Panc1 (cell line): ENCODE measurements around the gene TBCD. TPM values are rescaled to one million over a fixed set of nuclear protein-coding genes. Genes with fewer than 3 reads are reported as not detected.

Source experiments
- ATAC-seq: fragments of 200-7000 bp; cut with Tn5 transposase; 2 replicates; pipeline ENCODE4 v1.9.1; 2020; ENCODE audit warnings: mild to moderate bottlenecking, moderate library complexity
- BruUV-seq: library from RNA; stranded (reverse); fragments of 400-500 nt; replicated peaks from 2 replicates; lab custom pipeline; 2021; lab: Mats Ljungman, UMichigan
- CTCF ChIA-PET: fragments of 300-600 bp; sonication (Branson Sonifier 250); formaldehyde crosslinking; loops from one replicate; lab custom pipeline; 2022; ENCODE audit warnings: antibody characterized with exemption; lab: Charles Lee
- POLR2A ChIA-PET: fragments of 300-600 bp; sonication (Branson Sonifier 250); formaldehyde crosslinking; loops from one replicate; lab custom pipeline; 2022; ENCODE audit warnings: antibody characterized with exemption; lab: Charles Lee
- DNase-seq: peaks from one replicate; pipeline ENCODE4 v3.0.0-alpha.2; 2010; ENCODE audit warnings: low read depth, low spot score
- H3K27ac ChIP-seq: 2 replicates; pipeline ENCODE4 v1.5.1; 2011; ENCODE audit warnings: mild to moderate bottlenecking, low read length, inconsistent platforms
- H3K27me3 ChIP-seq: fragments of 200-500 bp; sonication (Bioruptor generic); 2 replicates; pipeline ENCODE4 v1.6.0; 2014; ENCODE audit warnings: low read length, inconsistent platforms; ENCODE audit not compliant: control insufficient read depth, insufficient read depth
- H3K36me3 ChIP-seq: fragments of 200-500 bp; sonication (Bioruptor generic); 2 replicates; pipeline ENCODE4 v1.5.1; 2014; ENCODE audit warnings: inconsistent platforms, mild to moderate bottlenecking, low read length, moderate library complexity; ENCODE audit not compliant: control insufficient read depth, insufficient read depth
- H3K4me1 ChIP-seq: 2 replicates; pipeline ENCODE4 v1.5.1; 2011; ENCODE audit warnings: inconsistent platforms, mild to moderate bottlenecking, low read length, moderate library complexity; ENCODE audit not compliant: control insufficient read depth, insufficient read depth
- H3K4me3 ChIP-seq, 2 experiments: 2 replicates each; pipeline ENCODE4 v1.5.1; 2011 to 2012; ENCODE audit warnings: low read depth in 2 of 2, low read length in 2 of 2, mild to moderate bottlenecking in 2 of 2, inconsistent platforms in 1 of 2, moderate library complexity in 1 of 2
- H3K9me3 ChIP-seq: fragments of 200-500 bp; sonication (Bioruptor generic); 2 replicates; pipeline ENCODE4 v1.5.1; 2014; ENCODE audit warnings: low read depth, mild to moderate bottlenecking, inconsistent platforms, low read length, moderate library complexity; ENCODE audit not compliant: control insufficient read depth, insufficient read depth
- CTCF ChIP-seq: fragments of 450-650 bp; IDR thresholded peaks from 2 replicates; pipeline ENCODE4 v1.5.1; 2017; ENCODE audit warnings: mild to moderate bottlenecking
- POLR2AphosphoS5 ChIP-seq: IDR thresholded peaks from 2 replicates; pipeline ENCODE4 v1.6.1; 2012; ENCODE audit warnings: mild to moderate bottlenecking, low read depth, low read length, moderate library complexity
- REST ChIP-seq, 2 experiments: IDR thresholded peaks; 2 replicates each; pipeline ENCODE4 v1.6.1; 2011 to 2012; ENCODE audit warnings: low read depth in 2 of 2, control low read depth in 1 of 2, low read length in 1 of 2, mild to moderate bottlenecking in 1 of 2, moderate library complexity in 1 of 2; ENCODE audit not compliant: insufficient read depth in 1 of 2
- SIN3A ChIP-seq: IDR thresholded peaks from 2 replicates; pipeline ENCODE4 v1.6.1; 2012; ENCODE audit warnings: low read depth, mild to moderate bottlenecking, low read length, moderate library complexity, borderline replicate concordance; ENCODE audit not compliant: insufficient read depth
- TCF7L2 ChIP-seq: IDR thresholded peaks from 2 replicates; pipeline ENCODE4 v1.6.1; 2011; ENCODE audit warnings: mild to moderate bottlenecking, low read depth, low read length, inconsistent platforms
- in situ Hi-C: cut with HindIII; loops from 2 replicates; pipeline ENCODE4 v1.10.0; 2016; ENCODE audit warnings: low sequenced_read_pairs, low pct_unique_long_range_greater_than_20kb
- intact Hi-C: fragments of 100-400 bp; cut with micrococcal nuclease; formaldehyde crosslinking; loops from one replicate; pipeline ENCODE4 v1.10.0; 2022; ENCODE audit not compliant: unreplicated experiment
- total RNA-seq: library from RNA; stranded (reverse); gene quantifications from one replicate; pipeline ENCODE4 v1.2.1, GENCODE V29; 2021; ENCODE audit not compliant: unreplicated experiment

The TBCD gene
- total RNA-seq, 1 experiment from 2014 or later: 186 TPM

- DNase-seq (no peak), ATAC-seq (peak; percentile 38)
- in situ Hi-C loops: no loop called here
- Histone ChIP-seq H3K36me3 (no peaks in the 10 kb centered on the region; the same call in 1 of the 2 replicates), H3K4me3 (no peak overlapping the region), H3K9me3 (no peaks in the 10 kb centered on the region), H3K4me1 (peaks cover 18% of the 10 kb centered on the region), H3K27me3 (no peaks in the 10 kb centered on the region), H3K27ac (no peak overlapping the region)
- no TSS peak for BruUV-seq
- CTCF ChIA-PET: interaction anchor here (0.5 to 0.9 kb wide), 2 partner anchors 9 to 462 kb away, joined by 3 read pairs; no protein-coding TSS in a partner anchor
- POLR2A ChIA-PET: no interaction called here
- intact Hi-C loops: no loop called here
- TF ChIP-seq POLR2AphosphoS5: no peak
- TF ChIP-seq SIN3A: no peak
- TF ChIP-seq REST (IDR thresholded peaks at IDR 0.05; ENCODE audit: insufficient read depth in 1 of 2, low read depth in 2 of 2, low read length in 1 of 2): no peak
- TF ChIP-seq CTCF: no peak
- no peak for TF ChIP-seq TCF7L2
These were observed 133.1 kb downstream of the TBCD start for GRCh38 chr17:82884970-82885353.

GRCh38 chr17:82887255-82888164, 135.6 kb downstream of the TBCD start:
- CTCF ChIA-PET: no interaction called here

More at GRCh38 chr17:82887255-82888164, 135.6 kb downstream of the TBCD start:
- no peak overlapping the region for H3K27ac ChIP-seq
- no TSS peak for BruUV-seq
- no peak overlapping the region for H3K4me3 ChIP-seq
- H3K9me3 ChIP-seq: no peaks in the 10 kb centered on the region
- H3K4me1 ChIP-seq: peaks cover 18% of the 10 kb centered on the region
- no peak for TF ChIP-seq CTCF
- no peak for TF ChIP-seq REST (IDR thresholded peaks at IDR 0.05; ENCODE audit: insufficient read depth in 1 of 2, low read depth in 2 of 2, low read length in 1 of 2)
- no peak for TF ChIP-seq POLR2AphosphoS5
- TF ChIP-seq TCF7L2: no peak
- TF ChIP-seq SIN3A: no peak
- intact Hi-C loops (no loop called here), in situ Hi-C loops (no loop called here)
- no peaks in the 10 kb centered on the region; the same call in 1 of the 2 replicates for H3K36me3 ChIP-seq
- ATAC-seq (no peak), DNase-seq (no peak)
- H3K27me3 ChIP-seq: no peaks in the 10 kb centered on the region
- POLR2A ChIA-PET: interaction anchor here (0.5 kb wide), 1 partner anchor 130 kb away, joined by 4 read pairs; no protein-coding TSS in a partner anchor
